ENCODE measurements around the gene MRFAP1. TPM values are rescaled to one million over a fixed set of nuclear protein-coding genes. Genes with fewer than 3 reads are reported as not detected.
"Not testable (repeated sequence)": the region's sequence is repeated elsewhere in the genome, so short reads cannot be mapped to it uniquely, and the experiment has no call there.

The MRFAP1 gene
- polyA plus RNA-seq, 1 donor: 229 TPM

DNA sequence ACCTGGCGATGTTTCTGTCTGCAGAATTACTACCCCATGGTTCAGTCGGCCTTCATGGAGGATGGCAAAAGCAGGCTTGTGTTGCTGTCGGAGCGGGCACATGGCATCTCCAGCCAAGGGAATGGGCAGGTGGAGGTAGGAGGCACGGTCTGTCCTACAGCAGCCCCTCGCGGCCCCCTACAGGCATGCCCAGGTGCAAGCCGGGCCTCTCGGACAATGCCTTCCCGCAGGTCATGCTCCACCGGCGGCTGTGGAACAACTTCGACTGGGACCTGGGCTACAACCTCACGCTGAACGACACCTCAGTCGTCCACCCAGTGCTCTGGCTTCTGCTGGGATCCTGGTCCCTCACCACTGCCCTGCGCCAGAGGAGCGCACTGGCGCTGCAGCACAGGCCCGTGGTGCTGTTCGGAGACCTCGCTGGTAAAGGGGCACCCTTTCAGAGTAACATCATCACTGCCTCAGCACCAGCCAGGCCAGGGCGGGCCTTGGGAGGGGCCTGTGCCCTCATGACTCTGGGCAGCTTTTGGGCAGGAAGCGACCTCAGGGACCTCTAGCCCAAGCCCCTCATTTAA is 29.5 kb upstream of the MRFAP1 start:
- DNase-seq (ENCODE audit: low read depth): no peak

GRCh38 chr4:6612961-6613675 is 27.4 kb upstream of the MRFAP1 start:
- no peak for DNase-seq (ENCODE audit: low read depth)

GRCh38 chr4:6613676-6614651 is 26.5 kb upstream of the MRFAP1 start:
- no peak for DNase-seq (ENCODE audit: low read depth)

GRCh38 chr4:6614701-6615230 is 25.7 kb upstream of the MRFAP1 start:
- DNase-seq (ENCODE audit: low read depth): no peak

DNA sequence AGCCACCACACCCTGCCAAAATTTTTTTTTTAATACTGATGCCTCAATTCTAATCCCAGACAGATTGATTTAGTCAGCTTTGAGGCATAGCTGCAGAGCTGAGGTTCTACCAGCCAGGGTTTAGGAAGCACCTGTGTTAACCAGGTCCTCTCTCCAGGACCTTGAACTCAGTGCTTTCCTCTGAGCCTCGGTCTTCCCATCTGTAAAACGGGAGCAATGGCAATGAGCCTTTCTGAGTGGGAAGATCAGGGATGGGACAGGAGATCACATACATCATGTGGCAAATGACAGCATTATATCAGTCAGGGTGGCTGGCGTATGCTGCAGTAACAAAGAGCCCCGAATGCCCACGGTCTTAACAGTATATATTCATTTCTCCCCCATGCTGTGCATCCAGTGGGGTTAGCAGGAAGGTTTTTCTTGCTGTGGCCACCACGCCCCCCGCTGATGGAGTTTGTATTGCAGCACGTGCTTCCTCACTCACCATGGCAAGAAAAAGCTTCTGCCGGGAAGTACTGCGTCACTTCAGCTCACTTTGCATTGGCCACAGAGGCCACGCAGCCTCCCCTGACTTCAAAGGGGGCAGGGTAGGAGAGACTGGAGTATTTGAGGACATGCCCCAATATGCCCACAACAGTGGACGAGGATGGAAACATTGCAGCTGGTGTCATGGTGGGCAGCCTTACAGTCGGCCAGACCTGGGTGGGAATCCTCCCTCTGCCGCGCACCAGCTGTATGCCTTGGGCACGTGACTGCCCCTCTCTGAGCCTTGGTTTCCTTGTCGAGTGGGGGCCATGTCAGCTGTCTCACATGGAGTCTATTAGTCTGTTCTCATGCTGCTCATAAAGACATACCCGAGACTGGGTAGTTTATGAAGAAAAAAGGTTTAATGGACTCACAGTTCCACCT is 24.1 kb upstream of the MRFAP1 start:
- no peak for DNase-seq (ENCODE audit: low read depth)

- no peak for DNase-seq (ENCODE audit: low read depth)
Measured at GRCh38 chr4:6617246-6617645, 23.2 kb upstream of the MRFAP1 start.

GRCh38 chr4:6618386-6619115 is 21.9 kb upstream of the MRFAP1 start:
- DNase-seq (ENCODE audit: low read depth): no peak

DNA sequence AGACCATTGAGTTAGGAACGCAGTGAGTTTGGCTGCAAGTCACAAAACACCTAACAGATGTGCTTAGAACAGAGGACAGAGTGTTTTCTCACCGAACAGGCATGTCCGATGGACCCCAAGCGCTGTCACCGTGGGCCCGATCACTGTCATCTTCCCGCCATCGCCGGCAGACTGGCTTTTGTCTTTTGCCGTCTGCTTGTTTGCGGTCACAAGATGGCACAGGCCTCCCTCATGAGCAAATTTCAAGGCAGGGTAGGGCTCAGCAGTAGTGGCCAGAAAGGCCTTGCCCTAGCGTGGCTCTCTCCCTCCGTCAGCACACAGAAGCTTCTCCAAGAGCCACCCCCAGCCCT is 21.4 kb upstream of the MRFAP1 start:
- DNase-seq (ENCODE audit: low read depth): no peak

DNA sequence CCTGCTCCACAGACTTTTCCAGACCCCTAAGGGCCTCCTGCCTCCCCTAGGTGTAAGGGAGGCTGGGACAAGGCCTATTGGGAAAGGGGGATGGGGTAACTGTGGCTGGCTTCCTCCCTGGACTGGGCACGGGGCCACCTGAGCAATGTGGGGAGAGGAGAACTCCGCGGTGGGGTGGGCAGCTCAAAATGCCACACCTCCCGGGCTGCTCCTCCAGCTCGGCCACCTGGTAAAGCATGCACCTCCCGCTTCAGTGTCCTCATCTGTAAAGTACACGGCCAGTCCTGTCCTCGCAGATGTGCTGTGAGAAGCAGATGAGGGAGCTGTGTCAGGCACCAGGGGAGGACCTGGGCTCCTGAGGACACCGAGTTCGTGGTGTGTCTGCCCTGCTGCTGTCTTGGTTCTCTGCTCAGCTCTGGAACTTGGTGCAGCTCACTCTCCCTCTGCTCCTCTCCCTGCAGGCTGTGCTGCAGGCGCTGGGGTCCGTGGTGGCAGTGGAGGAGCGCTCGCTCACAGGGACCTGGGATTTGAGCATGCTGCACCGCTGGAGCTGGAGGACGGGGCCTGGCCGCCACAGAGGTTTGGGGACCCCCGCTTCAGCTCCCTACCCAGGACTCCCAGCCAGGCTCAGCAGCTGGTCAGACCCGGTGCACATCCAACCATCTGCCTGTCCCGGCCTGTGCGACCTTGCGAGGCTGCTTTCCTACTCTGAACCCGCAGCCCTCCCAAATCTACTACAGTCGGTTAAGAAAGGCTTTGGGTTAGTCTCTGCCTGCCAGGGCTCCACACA is 20.8 kb upstream of the MRFAP1 start:
- no peak for DNase-seq (ENCODE audit: low read depth)

DNA sequence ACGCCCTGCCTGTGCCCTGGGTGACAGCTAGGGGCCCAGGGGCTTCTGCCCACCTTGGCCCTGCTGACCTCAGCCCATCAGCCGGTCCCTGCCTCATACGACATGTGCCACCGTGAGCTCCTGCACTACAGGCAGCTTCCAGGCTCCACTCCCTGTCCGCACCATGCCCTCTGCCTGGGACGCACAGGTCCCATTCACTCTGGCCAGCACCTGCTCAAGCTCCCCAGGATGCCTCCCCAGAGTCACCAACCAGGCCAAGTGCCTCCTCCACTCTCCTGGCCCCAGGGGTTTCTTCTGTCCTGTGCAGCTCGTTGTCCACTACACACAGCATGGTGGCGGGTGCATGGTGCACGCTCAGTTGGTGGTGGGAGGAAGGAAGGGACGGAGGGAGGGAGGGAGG is 20.2 kb upstream of the MRFAP1 start:
- no peak for DNase-seq (ENCODE audit: low read depth)

GRCh38 chr4:6620891-6621555 is 19.5 kb upstream of the MRFAP1 start:
- DNase-seq (ENCODE audit: low read depth): no peak

DNA sequence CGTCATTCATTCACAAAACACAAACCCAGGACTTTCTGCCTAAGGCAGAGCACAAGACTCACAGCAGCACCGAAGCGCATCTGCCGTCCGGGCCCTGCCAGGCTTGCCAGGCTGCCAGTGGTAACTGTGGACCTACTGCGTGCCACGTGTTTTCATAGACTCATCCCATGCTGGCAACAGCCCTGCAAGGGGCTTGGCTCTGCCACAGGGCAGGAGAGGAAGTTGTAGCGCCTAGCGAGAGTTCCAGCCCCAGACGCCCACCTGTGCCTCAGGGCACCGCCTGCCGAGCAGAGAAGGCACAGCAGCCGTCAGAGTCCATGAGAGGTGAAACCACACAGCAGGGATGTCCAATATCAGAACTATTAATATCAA is 18.9 kb upstream of the MRFAP1 start:
- DNase-seq (ENCODE audit: low read depth): no peak

- DNase-seq (ENCODE audit: low read depth): no peak
Measured at GRCh38 chr4:6622744-6623143, 17.7 kb upstream of the MRFAP1 start.

DNA sequence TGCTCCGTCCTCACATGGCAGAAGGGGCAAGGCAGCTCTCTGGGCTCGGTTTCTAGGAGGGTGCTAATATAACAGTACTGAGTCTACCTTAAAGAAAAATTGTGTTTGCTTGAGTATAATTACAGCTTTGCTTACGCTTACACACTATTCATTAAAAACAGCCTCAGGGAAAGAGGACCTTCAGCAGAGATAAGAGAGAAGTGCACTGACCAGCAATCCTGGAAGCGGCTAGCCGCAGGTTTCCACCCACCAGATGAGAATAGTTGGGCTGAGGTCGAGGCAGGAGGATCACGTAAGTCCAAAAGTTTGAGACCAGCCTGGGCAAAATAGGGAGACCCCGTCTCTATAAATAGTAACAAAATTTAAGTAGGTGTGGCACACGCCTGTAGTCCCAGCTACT is 15.2 kb upstream of the MRFAP1 start:
- no peak for DNase-seq (ENCODE audit: low read depth)

DNA sequence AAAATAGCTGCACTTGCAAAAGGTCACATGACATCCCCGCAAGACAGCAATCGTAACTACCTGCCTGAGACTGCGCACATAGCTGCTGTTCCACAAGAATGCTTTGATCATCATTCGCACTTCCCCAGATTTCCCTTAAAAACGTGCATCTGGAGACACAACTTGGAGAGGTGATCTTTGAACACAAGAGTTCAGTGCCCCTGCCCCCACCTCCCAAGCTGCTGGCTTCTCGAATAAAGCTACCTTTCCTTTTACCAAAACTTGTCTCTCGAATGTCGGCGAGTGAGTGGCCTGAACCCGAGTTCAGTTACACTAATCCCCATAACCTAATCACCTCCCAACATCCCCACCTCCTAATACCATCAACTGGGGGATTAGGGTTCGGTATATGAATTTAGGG is 14.4 kb upstream of the MRFAP1 start:
- DNase-seq (ENCODE audit: low read depth): no peak

GRCh38 chr4:6627832-6628231 is 12.7 kb upstream of the MRFAP1 start:
- DNase-seq (ENCODE audit: low read depth): no peak

DNA sequence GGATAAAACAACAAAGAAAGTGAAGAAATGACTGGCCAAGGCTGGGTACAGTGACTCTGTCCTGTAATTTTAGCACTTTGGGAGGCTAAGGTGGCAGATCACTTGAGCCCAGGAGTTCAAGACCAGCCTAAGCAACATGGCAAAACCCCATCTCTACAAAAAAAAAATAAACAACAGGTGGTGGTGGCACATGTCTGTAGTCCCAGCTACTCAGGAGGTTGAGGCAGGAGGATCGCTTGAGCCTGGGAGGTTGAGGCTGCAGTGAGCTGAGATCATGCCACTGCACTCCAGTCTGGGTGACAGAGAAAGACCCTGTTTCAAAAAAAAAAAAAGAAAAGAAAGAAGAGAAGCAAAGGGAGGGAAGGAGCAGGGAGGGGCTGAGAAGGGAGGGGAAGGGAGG is 12.0 kb upstream of the MRFAP1 start:
- not testable (repeated sequence) for DNase-seq (ENCODE audit: low read depth)

- no peak for DNase-seq (ENCODE audit: low read depth)
Measured at GRCh38 chr4:6632125-6632524, 8.4 kb upstream of the MRFAP1 start.
